SK-N-SH (cell line): ENCODE measurements around the gene ROS1. TPM values are rescaled to one million over a fixed set of nuclear protein-coding genes. Genes with fewer than 3 reads are reported as not detected.

Experiments
- CTCF ChIA-PET: fragments of 300-600, 350-600 bp; formaldehyde crosslinking; extraction: SDS; loops from one replicate; lab custom pipeline; 2021; lab: Yijun Ruan, JAX
- POLR2A ChIA-PET: fragments of 350-600 bp; sonication (Branson Sonifier 250); formaldehyde crosslinking; extraction: SDS; loops from one replicate; lab custom pipeline; 2020; ENCODE audit warnings: antibody characterized with exemption, inconsistent platforms; lab: Yijun Ruan, JAX
- DNase-seq: peaks from one replicate; pipeline ENCODE4 v3.0.0; 2012
- H2AFZ ChIP-seq: fragments of 200-600 bp; sonication (generic); 2 replicates; pipeline ENCODE4 v1.8.1; 2016; ENCODE audit warnings: antibody characterized with exemption, mild to moderate bottlenecking, low read depth
- H3F3A ChIP-seq: fragments of 200-600 bp; sonication (generic); replicated peaks from 2 replicates; pipeline ENCODE3; 2016; ENCODE audit warnings: antibody characterized with exemption, mild to moderate bottlenecking; ENCODE audit not compliant: insufficient read depth
- H3K27ac ChIP-seq, 2 experiments: fragments of 200-500 bp in 1 of 2; fragments of 200-600 bp in 1 of 2; sonication (Bioruptor generic) in 1 of 2; sonication (generic), shearing (Covaris generic) in 1 of 2; 2 replicates each; pipeline versions ENCODE4 v1.5.1 to v1.6.1; 2014 to 2016; ENCODE audit warnings: low read depth in 2 of 2, inconsistent platforms in 1 of 2, low read length in 1 of 2, mild to moderate bottlenecking in 1 of 2, mixed read lengths in 1 of 2
- H3K27me3 ChIP-seq: fragments of 200-600 bp; sonication (generic), shearing (Covaris generic); 2 replicates; pipeline ENCODE4 v1.6.1; 2016; ENCODE audit warnings: mixed run types; ENCODE audit not compliant: insufficient read depth
- H3K36me3 ChIP-seq, 2 experiments: fragments of 200-500 bp in 1 of 2; fragments of 200-600 bp in 1 of 2; sonication (Bioruptor generic) in 1 of 2; sonication (generic) in 1 of 2; replicated peaks in 1 of 2; 2 replicates each; pipeline versions ENCODE3 to v1.5.1; 2014 to 2016; ENCODE audit warnings: low read length in 1 of 2, mild to moderate bottlenecking in 1 of 2; ENCODE audit not compliant: insufficient read depth in 2 of 2, control insufficient read depth in 1 of 2
- H3K4me1 ChIP-seq, 2 experiments: fragments of 200-500 bp in 1 of 2; fragments of 200-600 bp in 1 of 2; sonication (Bioruptor generic) in 1 of 2; sonication (generic), shearing (Covaris generic) in 1 of 2; 2 replicates each; pipeline versions ENCODE4 v1.5.1 to v1.6.1; 2014 to 2016; ENCODE audit warnings: low read depth in 1 of 2, low read length in 1 of 2, mixed run types in 1 of 2; ENCODE audit not compliant: insufficient read depth in 2 of 2, control insufficient read depth in 1 of 2
- H3K4me2 ChIP-seq: fragments of 200-600 bp; sonication (generic), shearing (Covaris generic); 2 replicates; pipeline ENCODE4 v1.6.1; 2017; ENCODE audit warnings: mixed run types
- H3K4me3 ChIP-seq, 2 experiments: fragments of 200-500 bp in 1 of 2; fragments of 200-600 bp in 1 of 2; sonication (Bioruptor generic) in 1 of 2; sonication (generic), shearing (Covaris generic) in 1 of 2; 2 replicates each; pipeline versions ENCODE4 v1.5.1 to v1.8.1; 2014 to 2016; ENCODE audit warnings: low read depth in 2 of 2, inconsistent platforms in 1 of 2, low read length in 1 of 2, mild to moderate bottlenecking in 1 of 2, mixed read lengths in 1 of 2, moderate library complexity in 1 of 2
- H3K79me2 ChIP-seq: fragments of 200-600 bp; sonication (generic); 2 replicates; pipeline ENCODE4 v1.8.1; 2017; ENCODE audit warnings: mild to moderate bottlenecking; ENCODE audit not compliant: insufficient read depth
- H3K9ac ChIP-seq: fragments of 200-600 bp; sonication (generic); 2 replicates; pipeline ENCODE4 v1.6.1; 2017; ENCODE audit warnings: mixed run types
- H3K9me2 ChIP-seq: fragments of 200-600 bp; sonication (generic); 2 replicates; pipeline ENCODE4 v1.6.1; 2017; ENCODE audit warnings: mixed run types
- H3K9me3 ChIP-seq: fragments of 200-600 bp; sonication (generic); 2 replicates; pipeline ENCODE4 v1.6.1; 2017; ENCODE audit warnings: mixed run types, mild to moderate bottlenecking, moderate library complexity
- H4K20me1 ChIP-seq: fragments of 200-600 bp; sonication (generic); 2 replicates; pipeline ENCODE4 v1.6.1; 2017; ENCODE audit warnings: mild to moderate bottlenecking, mixed run types; ENCODE audit not compliant: insufficient read depth
- CHD2 ChIP-seq: fragments of 150-350 bp; IDR thresholded peaks from 2 replicates; pipeline ENCODE4 v1.6.1; 2018; ENCODE audit warnings: low read length; ENCODE audit not compliant: partially characterized antibody
- EP300 ChIP-seq, 2 experiments: IDR thresholded peaks; 2 replicates each; pipeline versions ENCODE4 v1.4.0 to v1.6.1; 2012; ENCODE audit warnings: borderline replicate concordance in 1 of 2, low read depth in 1 of 2, low read length in 1 of 2
- FOXJ3 ChIP-seq: sonication (generic); formaldehyde crosslinking; IDR thresholded peaks from 2 replicates; pipeline ENCODE4 v1.5.1; 2020; ENCODE audit warnings: mild to moderate bottlenecking, missing genetic modification reagents
- POLR2AphosphoS5 ChIP-seq: IDR thresholded peaks from 2 replicates; pipeline ENCODE4 v1.6.1; 2012; ENCODE audit warnings: low read depth, low read length
- RXRA ChIP-seq: IDR thresholded peaks from 2 replicates; pipeline ENCODE4 v1.4.0; 2012; ENCODE audit warnings: low read depth, mild to moderate bottlenecking, borderline replicate concordance
- whole genome bisulfite sequencing: methylation state at CpG from one replicate; pipeline ENCODE4 v1.1.6; 2017; ENCODE audit warnings: low lambda C conversion rate; 5-methylcytosine and 5-hydroxymethylcytosine counted together
- polyA plus RNA-seq, 3 experiments: library from polyadenylated mRNA; depleted of rRNA; stranded (reverse); fragments of >200 nt; gene quantifications; 2 replicates each; pipeline ENCODE4 v1.2.3, GENCODE V29; 2012
- TF ChIP-seq, protein P1 (sequence below): IDR thresholded peaks from 2 replicates; pipeline ENCODE4; 2012
- TF ChIP-seq, protein P2 (sequence below): IDR thresholded peaks from 2 replicates; pipeline ENCODE4 v1.4.0; 2012; ENCODE audit warnings: low read depth
- TF ChIP-seq, protein P3 (sequence below): IDR thresholded peaks from 2 replicates; pipeline ENCODE4 v1.4.0; 2012; ENCODE audit warnings: low read depth, borderline replicate concordance

The ROS1 gene
- polyA plus RNA-seq, 1 of the 3 experiments (the other 2 are of a cell fraction), result 1.8 TPM

DNA sequence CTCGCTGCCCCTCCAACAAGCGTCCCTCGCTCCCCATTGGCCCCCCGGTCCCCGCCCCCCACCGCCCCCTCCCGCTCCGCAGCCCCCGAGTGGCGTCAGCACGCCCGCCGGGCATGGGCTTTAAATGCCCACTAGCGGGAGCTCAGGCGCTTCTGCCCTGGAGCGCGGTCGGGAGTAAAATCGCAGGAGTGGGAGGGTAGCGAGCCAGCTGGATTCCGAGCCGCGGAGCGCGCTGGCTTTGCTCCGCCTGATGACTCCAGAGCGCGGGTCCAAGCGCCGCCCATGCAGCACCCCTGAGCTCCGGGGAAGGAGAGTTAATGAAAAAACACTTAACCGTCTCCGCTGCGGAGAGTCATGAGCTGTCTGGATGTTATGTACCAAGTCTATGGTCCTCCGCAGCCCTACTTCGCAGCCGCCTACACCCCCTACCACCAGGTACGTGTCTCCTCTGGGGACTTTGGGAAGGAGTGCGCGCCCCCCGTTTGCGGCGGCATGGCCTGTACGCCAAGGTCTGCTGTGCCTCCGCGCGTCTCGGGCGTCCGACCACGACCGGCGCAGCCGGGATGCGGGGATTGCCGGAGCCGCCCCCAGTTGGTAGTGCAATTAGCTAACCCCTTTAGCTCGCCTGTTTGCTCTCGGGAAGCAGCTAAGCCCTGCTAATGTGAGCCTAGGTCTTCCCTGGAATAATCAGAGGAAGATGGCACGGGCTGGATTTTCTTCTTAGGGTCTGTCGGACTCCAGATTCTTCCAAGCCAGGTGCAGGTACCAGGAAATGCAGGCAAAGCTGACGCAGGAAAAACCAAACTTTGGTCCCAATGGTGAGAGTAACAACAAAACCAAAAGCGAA lies 160.1 kb downstream of the ROS1 start, which contains the start of gene VGLL2:
Gene VGLL2 (plus strand): TSS at position 149 of the 847 bp plus-strand sequence. CDS start 206 bp downstream, at position 355.
- H3K36me3 ChIP-seq, result no peaks in the 10 kb centered on the region
- DNase-seq, result peak; percentile 55
- no peaks in the 10 kb centered on the region for H3K9me3 ChIP-seq
- TF ChIP-seq POLR2AphosphoS5, result no peak
- TF ChIP-seq, protein P1, sequence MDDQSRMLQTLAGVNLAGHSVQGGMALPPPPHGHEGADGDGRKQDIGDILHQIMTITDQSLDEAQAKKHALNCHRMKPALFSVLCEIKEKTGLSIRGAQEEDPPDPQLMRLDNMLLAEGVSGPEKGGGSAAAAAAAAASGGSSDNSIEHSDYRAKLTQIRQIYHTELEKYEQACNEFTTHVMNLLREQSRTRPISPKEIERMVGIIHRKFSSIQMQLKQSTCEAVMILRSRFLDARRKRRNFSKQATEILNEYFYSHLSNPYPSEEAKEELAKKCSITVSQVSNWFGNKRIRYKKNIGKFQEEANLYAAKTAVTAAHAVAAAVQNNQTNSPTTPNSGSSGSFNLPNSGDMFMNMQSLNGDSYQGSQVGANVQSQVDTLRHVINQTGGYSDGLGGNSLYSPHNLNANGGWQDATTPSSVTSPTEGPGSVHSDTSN, result no peak
- TF ChIP-seq, protein P2, sequence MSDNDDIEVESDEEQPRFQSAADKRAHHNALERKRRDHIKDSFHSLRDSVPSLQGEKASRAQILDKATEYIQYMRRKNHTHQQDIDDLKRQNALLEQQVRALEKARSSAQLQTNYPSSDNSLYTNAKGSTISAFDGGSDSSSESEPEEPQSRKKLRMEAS, result no peak
- no peak for TF ChIP-seq RXRA
- TF ChIP-seq, protein P3, sequence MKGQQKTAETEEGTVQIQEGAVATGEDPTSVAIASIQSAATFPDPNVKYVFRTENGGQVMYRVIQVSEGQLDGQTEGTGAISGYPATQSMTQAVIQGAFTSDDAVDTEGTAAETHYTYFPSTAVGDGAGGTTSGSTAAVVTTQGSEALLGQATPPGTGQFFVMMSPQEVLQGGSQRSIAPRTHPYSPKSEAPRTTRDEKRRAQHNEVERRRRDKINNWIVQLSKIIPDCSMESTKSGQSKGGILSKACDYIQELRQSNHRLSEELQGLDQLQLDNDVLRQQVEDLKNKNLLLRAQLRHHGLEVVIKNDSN, result no peak
- no peak for TF ChIP-seq FOXJ3 (CRISPR knock-in tag)
- no peak for TF ChIP-seq CHD2
- TF ChIP-seq EP300 (IDR thresholded peaks at IDR 0.05; ENCODE audit: borderline replicate concordance in 1 of 2, low read depth in 1 of 2, low read length in 1 of 2), result no peak
- TF ChIP-seq, all 33 proteins: peak for 0
- CTCF ChIA-PET, result no interaction called here
- POLR2A ChIA-PET, result no interaction called here
- no peaks in the 10 kb centered on the region for H4K20me1 ChIP-seq
- WGBS, result 7% methylated on average over 31 of the region's 63 CpGs
- H3K9ac ChIP-seq, result no peak within 1 kb of the TSS
- H2AFZ ChIP-seq, result 0 out of 2 replicates have a peak within 1 kb of the TSS, but pooled peaks have one; percentile 38
- H3K79me2 ChIP-seq, result no peaks in the 10 kb centered on the region
- H3K4me3 ChIP-seq, result peak within 1 kb of the TSS; percentile 17 to 44; a peak in 3 of 4 replicates
- peak within 1 kb of the TSS; percentile 83 for H3K4me2 ChIP-seq
- no peak within 1 kb of the TSS for H3K27ac ChIP-seq
- H3K27me3 ChIP-seq, result peaks cover 87% of the 10 kb centered on the region
- no peaks in the 10 kb centered on the region for H3F3A ChIP-seq
- no peaks in the 10 kb centered on the region for H3K9me2 ChIP-seq
- H3K4me1 ChIP-seq, result peaks cover 3 to 8% of the 10 kb centered on the region in 2 experiments; a peak in 1 of 4 replicates

DNA sequence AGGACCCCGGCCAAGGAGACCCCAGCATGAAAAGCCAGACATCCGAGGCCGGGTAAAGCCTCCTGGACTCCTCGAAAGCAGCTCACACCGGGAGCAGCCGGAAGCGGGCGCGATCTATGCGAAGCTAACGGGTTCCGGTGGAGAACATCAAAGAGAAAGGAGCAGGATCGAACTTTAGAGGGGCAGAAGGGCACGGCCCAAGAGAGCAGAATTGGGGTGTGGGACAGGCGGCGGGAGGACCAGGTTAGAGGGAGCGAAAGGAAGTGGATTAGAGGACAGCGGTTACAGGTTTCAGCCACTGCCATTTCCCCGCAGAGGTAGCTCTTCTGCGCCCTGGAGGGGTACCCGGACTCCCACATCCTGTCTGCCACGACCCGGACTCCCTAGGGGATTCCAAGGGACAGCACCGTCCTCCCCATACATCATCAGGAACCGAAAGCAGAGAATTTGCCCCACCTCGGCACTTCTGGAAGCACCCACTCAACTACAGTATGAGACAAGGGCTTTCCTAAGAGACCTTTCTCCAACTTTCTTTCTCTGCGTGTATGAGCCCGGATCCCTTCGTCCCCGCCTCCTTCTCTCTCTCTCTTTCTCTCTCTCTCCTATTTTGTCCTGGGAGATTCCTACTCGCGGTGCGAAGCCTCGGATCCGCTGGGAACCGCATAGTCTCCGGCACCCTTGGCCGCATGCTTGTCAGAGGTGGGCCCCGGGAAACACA lies 160.9 kb downstream of the ROS1 start:
- no peaks in the 10 kb centered on the region for H3K9me2 ChIP-seq
- TF ChIP-seq POLR2AphosphoS5, result peak; percentile 43; the same call in 1 of the 2 replicates
- TF ChIP-seq, protein P1, result no peak
- peaks cover 79% of the 10 kb centered on the region for H3K27me3 ChIP-seq
- H3K4me1 ChIP-seq, result peaks cover 3 to 8% of the 10 kb centered on the region in 2 experiments; a peak in 1 of 4 replicates
- H3K9me3 ChIP-seq, result no peaks in the 10 kb centered on the region
- no peak overlapping the region; a peak in 1 of 4 replicates for H3K4me3 ChIP-seq
- H3K9ac ChIP-seq, result no peak overlapping the region
- H3K36me3 ChIP-seq, result no peaks in the 10 kb centered on the region
- H2AFZ ChIP-seq, result 0 out of 2 replicates have a peak overlapping the region, but pooled peaks have one; percentile 38
- CTCF ChIA-PET, result interaction anchor here (1.2 kb wide), 1 partner anchor 15 kb away, joined by 3 read pairs; no protein-coding TSS in a partner anchor
- peak overlapping the region; percentile 83 for H3K4me2 ChIP-seq
- no peaks in the 10 kb centered on the region for H4K20me1 ChIP-seq
- DNase-seq, result peak; percentile 26
- 17% methylated on average over 33 of the region's 39 CpGs for WGBS
- H3K79me2 ChIP-seq, result no peaks in the 10 kb centered on the region
- no peak overlapping the region for H3K27ac ChIP-seq
- POLR2A ChIA-PET, result no interaction called here
- no peaks in the 10 kb centered on the region for H3F3A ChIP-seq
